Astrocyte of the cerebellum (primary cell): ENCODE results near the gene SSBP1.
"Not testable (repeated sequence)": the region's sequence is repeated elsewhere in the genome, so short reads cannot be mapped to it uniquely, and the experiment has no call there.

Experiments used
- DNase-seq: peaks from one replicate; pipeline ENCODE4 v3.0.0-alpha.2; 2011; ENCODE audit warnings: low read depth
- H3K4me3 ChIP-seq: 2 replicates; pipeline ENCODE4 v1.5.1; 2011; ENCODE audit warnings: mild to moderate bottlenecking, low read depth, low read length, moderate library complexity
- in situ Hi-C: cut with HindIII; loops from 2 replicates; pipeline ENCODE4 v1.10.0; 2017; ENCODE audit warnings: low sequenced_read_pairs
- TF ChIP-seq, protein P1 (sequence below): IDR thresholded peaks from 2 replicates; pipeline ENCODE4 v1.5.1; 2012; ENCODE audit warnings: low read length, low read depth, moderate library complexity, mild to moderate bottlenecking; ENCODE audit errors: missing control alignments

SSBP1 gene, protein sequence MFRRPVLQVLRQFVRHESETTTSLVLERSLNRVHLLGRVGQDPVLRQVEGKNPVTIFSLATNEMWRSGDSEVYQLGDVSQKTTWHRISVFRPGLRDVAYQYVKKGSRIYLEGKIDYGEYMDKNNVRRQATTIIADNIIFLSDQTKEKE

DNA sequence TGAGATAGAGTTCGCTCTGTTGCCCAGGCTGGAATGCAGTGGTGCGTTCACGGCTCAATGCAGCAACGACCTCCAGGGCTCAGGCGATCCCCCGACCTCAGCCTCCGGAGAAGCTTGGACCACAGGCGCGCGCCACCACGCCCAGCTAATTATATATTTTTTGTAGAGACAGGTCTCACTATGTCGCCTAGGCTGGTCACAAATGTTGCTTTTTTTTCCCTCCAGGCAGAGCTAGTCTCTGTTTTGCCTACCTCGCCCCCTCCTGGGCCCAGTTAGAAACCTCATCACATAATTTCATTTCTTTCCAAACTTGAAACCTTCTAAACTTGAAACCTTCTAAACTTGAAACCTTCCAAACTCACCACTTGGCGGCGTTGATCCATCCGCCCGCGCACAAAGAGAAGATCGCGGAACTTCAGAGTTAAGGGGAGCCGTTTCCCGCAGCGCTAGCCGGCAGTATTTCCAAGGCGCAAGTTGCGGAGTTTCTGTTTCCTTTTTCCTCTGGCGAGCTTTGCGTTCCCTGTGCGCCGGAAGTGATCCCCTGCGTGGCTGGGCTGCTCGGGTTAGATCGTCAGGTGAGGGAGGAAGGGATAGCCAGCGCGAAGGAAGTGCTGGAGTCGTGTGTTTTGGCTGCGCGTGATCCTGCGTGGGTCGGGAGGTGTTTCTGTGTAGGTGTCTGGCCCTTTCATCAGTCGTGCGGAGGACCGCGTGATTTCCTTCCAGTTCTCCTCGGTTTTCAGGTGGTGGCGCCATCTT, at the start of gene SSBP1:
SSBP1 (plus strand) TSS at position 523 of the 756 bp plus-strand sequence. CDS start 809 bp downstream, outside the sequence.
- peak within 1 kb of the TSS; percentile 93 for H3K4me3 ChIP-seq
- in situ Hi-C loops = no loop called here
- DNase-seq = peak; percentile 96
- TF ChIP-seq, protein P1, sequence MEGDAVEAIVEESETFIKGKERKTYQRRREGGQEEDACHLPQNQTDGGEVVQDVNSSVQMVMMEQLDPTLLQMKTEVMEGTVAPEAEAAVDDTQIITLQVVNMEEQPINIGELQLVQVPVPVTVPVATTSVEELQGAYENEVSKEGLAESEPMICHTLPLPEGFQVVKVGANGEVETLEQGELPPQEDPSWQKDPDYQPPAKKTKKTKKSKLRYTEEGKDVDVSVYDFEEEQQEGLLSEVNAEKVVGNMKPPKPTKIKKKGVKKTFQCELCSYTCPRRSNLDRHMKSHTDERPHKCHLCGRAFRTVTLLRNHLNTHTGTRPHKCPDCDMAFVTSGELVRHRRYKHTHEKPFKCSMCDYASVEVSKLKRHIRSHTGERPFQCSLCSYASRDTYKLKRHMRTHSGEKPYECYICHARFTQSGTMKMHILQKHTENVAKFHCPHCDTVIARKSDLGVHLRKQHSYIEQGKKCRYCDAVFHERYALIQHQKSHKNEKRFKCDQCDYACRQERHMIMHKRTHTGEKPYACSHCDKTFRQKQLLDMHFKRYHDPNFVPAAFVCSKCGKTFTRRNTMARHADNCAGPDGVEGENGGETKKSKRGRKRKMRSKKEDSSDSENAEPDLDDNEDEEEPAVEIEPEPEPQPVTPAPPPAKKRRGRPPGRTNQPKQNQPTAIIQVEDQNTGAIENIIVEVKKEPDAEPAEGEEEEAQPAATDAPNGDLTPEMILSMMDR = peak; percentile 87

DNA sequence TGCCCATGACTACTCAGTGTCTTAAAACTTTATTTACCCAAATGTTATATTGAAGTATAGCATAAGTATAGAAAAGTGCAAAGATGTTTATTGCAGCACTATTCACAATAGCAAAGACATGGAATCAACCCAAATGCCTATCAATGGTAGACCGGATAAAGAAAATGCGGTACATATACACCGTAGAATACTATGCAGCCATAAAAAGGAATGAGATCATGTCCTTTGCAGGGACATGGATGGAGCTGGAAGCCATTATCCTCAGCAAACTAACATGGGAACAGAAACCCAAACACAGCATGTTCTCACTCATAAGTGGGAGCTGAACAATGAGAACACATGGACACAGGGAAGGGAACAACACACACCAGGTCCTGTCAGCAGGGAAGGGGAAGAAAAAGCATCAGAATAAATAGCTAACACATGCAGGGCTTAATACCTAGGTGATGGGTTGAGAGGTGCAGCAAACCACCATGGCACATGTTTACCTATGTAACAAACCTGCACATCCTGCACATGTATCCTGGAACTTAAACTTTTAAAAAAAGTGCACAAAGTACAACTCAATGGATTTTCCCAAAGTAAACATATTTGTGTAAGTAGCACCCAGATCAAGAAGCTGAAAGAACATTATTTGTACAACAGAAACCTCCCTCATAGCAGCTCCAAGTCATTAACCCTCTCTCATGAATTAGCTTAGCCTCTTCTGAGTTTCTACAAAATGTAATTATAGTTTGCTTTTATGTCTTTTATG, 48.9 kb upstream of the SSBP1 start:
- in situ Hi-C loops, H3K4me3 ChIP-seq, DNase-seq: not testable (repeated sequence)

DNA sequence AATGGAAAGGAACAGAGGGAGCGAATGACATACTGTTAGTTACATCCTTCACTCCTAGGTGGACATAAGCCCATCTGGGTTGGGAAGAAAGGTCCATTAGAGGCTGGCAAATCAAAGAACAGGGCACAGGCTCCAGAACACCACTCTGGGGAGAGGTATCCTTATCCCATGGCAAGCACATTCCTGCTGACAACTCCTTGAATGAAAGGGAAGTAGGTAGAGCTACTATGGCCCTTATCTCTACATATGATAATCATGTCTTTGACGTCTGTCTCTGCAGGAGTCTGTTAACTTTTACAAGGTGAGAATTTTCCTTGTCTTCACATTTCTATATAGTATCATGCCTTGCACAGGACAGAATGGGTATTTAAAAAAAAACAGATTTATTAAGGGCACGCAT, 46.6 kb upstream of the SSBP1 start:
- TF ChIP-seq, protein P1 = no peak
- H3K4me3 ChIP-seq = no peak overlapping the region
- no peak for DNase-seq
- in situ Hi-C loops = no loop called here

DNA sequence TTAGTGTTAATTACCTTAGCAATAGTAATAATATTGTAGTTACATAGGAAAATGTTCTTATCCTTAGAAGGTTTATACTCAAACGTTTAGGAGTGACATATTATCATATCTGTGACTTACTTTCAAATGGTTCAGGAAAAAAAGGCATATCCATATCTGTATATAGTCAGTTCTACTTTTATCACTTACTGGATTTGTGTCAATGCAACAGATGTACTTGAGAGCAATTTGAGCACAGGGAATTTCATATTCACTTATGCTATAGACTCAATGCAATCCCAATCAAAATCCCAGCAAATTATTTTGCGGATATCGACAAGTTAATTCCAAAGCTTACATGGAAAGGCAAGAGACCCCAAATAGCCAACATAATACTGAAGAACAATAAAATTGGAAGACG, 46.2 kb upstream of the SSBP1 start:
- in situ Hi-C loops = no loop called here
- TF ChIP-seq, protein P1 = no peak
- no peak for DNase-seq

DNA sequence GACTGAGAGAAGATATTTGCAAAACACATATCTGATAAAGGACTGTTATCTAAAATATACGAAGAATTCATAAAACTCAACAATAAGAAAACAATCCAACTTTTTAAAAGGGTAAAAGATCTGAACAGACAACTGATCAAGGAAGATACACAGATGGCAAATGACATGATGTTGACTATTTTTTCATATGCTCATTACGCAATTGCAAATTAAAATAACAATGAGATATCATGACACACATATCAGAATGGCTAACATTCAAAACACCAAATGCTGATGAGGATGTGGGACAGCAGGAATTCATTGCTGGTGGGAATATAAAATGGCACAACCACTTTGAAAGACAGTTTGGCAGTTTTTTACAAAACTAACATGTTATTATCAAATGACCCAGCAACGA, 45.1 kb upstream of the SSBP1 start:
- no peak for DNase-seq
- H3K4me3 ChIP-seq = no peak overlapping the region
- TF ChIP-seq, protein P1 = no peak
- in situ Hi-C loops = no loop called here

More for the DNA sequence above, 46.2 kb upstream of the SSBP1 start:
- H3K4me3 ChIP-seq = no peak overlapping the region

DNA sequence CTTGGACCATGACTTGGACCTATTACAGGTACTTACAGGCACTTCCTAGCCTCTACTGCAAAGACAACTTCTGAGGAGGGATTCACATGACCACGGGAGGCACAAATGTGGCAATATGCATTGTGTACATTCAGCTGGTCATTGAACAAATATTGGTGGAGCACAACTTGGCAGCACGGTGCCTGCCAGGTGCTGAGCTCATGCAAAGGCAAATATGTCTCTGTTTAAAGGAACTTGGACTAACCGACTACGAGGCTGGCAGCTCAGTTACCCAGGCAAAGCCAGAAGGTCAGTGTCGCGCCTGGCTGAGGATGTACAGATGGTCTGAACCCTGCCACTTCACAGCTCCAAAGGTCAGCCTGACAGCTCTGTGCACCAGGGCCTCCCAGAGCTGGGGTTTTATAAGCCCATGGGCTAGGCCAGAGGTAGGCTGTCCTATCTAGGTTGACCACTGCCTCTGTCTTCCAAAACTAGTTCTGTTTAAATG, 42.3 kb upstream of the SSBP1 start:
- no peak for DNase-seq
- TF ChIP-seq, protein P1 = no peak
- in situ Hi-C loops = no loop called here
- no peak overlapping the region for H3K4me3 ChIP-seq
